GM18498 (cell line): ENCODE measurements around the gene PRDM16.

Experiments
- ATAC-seq: cut with Tn5 transposase; IDR thresholded peaks from one replicate; pipeline ENCODE4 v1.9.1; 2021; ENCODE audit warnings: mild to moderate bottlenecking, moderate library complexity; ENCODE audit not compliant: unreplicated experiment

PRDM16 gene

GRCh38 chr1:3137111-3138100 is 68.4 kb downstream of the PRDM16 start:
- no peak for ATAC-seq

GRCh38 chr1:3138623-3139151 is 69.7 kb downstream of the PRDM16 start:
- ATAC-seq: no peak

- no peak for ATAC-seq
Observed at GRCh38 chr1:3139451-3139852, 70.4 kb downstream of the PRDM16 start.

GRCh38 chr1:3139871-3140361 is 70.9 kb downstream of the PRDM16 start:
- no peak for ATAC-seq

GRCh38 chr1:3140437-3140836 is 71.4 kb downstream of the PRDM16 start:
- ATAC-seq: no peak

- no peak for ATAC-seq
Observed at GRCh38 chr1:3141129-3141528, 72.1 kb downstream of the PRDM16 start.

GRCh38 chr1:3141836-3142235 is 72.8 kb downstream of the PRDM16 start:
- no peak for ATAC-seq

GRCh38 chr1:3142236-3142635 is 73.2 kb downstream of the PRDM16 start:
- no peak for ATAC-seq

- no peak for ATAC-seq
Observed at GRCh38 chr1:3142751-3143150, 73.7 kb downstream of the PRDM16 start.

- no peak for ATAC-seq
Observed at GRCh38 chr1:3145532-3146325, 76.7 kb downstream of the PRDM16 start.

- ATAC-seq: no peak
Observed at GRCh38 chr1:3146458-3146857, 77.5 kb downstream of the PRDM16 start.

GRCh38 chr1:3146907-3147306 is 77.9 kb downstream of the PRDM16 start:
- ATAC-seq: no peak

- ATAC-seq: no peak
Observed at GRCh38 chr1:3148171-3148570, 79.2 kb downstream of the PRDM16 start.

GRCh38 chr1:3149277-3149676 is 80.3 kb downstream of the PRDM16 start:
- no peak for ATAC-seq

- no peak for ATAC-seq
Observed at GRCh38 chr1:3151456-3151855, 82.5 kb downstream of the PRDM16 start.

- no peak for ATAC-seq
Observed at GRCh38 chr1:3152143-3152542, 83.1 kb downstream of the PRDM16 start.

- ATAC-seq: no peak
Observed at GRCh38 chr1:3153197-3153596, 84.2 kb downstream of the PRDM16 start.

GRCh38 chr1:3153902-3154795 is 85.1 kb downstream of the PRDM16 start:
- no peak for ATAC-seq

GRCh38 chr1:3155056-3155925 is 86.3 kb downstream of the PRDM16 start:
- ATAC-seq: no peak

GRCh38 chr1:3155926-3156220 is 86.9 kb downstream of the PRDM16 start:
- no peak for ATAC-seq
